ENCODE measurements around the gene FUT7.

DNA sequence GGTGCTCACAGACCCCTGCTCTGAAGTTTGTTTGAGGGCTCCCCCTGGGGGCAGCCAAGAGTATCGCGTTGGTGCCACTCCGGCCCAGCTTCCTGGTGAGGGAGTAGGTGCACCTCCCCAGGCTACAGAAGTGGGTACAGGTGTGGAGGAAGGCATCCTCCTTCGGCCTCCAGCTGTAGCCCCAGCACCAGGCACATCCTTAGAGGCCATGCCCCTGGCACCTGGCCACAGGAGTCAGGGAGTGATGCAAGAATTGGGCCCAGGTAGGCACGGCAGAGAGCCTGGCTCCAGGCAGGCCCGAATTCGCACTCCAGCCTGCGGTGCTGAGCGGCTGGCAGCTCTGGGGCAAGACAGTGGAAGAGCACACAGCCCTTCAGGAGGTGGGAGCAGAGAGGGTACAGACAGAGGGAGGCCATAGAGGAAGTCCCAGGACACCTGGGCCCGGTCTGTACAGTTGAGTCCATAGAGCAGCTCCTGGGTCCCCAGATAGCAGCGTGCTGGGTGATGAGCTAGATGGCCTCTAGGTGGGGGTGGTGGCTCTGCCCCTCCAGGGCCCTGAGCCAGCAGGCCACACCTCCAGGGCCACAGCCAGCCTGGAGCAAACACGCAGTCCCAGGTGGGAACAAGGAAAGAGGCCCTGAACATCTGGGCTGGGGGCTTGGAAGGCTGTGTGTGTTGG lies 36.1 kb upstream of the FUT7 start:
- TF ChIP-seq, protein P1, sequence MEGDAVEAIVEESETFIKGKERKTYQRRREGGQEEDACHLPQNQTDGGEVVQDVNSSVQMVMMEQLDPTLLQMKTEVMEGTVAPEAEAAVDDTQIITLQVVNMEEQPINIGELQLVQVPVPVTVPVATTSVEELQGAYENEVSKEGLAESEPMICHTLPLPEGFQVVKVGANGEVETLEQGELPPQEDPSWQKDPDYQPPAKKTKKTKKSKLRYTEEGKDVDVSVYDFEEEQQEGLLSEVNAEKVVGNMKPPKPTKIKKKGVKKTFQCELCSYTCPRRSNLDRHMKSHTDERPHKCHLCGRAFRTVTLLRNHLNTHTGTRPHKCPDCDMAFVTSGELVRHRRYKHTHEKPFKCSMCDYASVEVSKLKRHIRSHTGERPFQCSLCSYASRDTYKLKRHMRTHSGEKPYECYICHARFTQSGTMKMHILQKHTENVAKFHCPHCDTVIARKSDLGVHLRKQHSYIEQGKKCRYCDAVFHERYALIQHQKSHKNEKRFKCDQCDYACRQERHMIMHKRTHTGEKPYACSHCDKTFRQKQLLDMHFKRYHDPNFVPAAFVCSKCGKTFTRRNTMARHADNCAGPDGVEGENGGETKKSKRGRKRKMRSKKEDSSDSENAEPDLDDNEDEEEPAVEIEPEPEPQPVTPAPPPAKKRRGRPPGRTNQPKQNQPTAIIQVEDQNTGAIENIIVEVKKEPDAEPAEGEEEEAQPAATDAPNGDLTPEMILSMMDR (IDR thresholded peaks at IDR 0.05) = peak in 6 of 7 experiments; percentile 44 to 86 (median 80)
- TF ChIP-seq EP300 (IDR thresholded peaks at IDR 0.05) (no peak), POLR2AphosphoS5 (IDR thresholded peaks at IDR 0.05) (peak in 1 of 3 donors; percentile 44)

Data from stomach (tissue), 4 donors.